HCT116 (cell line): Measurements from ENCODE around the gene ADIG. TPM values are rescaled to one million over a fixed set of nuclear protein-coding genes. Genes with fewer than 3 reads are reported as not detected.

ENCODE experiments used
- ATAC-seq: fragments of 200-7000 bp; cut with Tn5 transposase; 2 replicates; pipeline ENCODE4 v1.9.1; 2020; ENCODE audit warnings: mild to moderate bottlenecking, moderate library complexity
- BruUV-seq: library from RNA; stranded (reverse); fragments of 400-500 nt; replicated peaks from 2 replicates; lab custom pipeline; 2021; lab: Mats Ljungman, UMichigan
- CTCF ChIA-PET: fragments of 300-600 bp; sonication (Branson Sonifier 250); formaldehyde crosslinking; loops from one replicate; lab custom pipeline; 2021; ENCODE audit warnings: antibody characterized with exemption; lab: Charles Lee
- POLR2A ChIA-PET: fragments of 300-600, 350-600 bp; sonication (Branson Sonifier 250); formaldehyde crosslinking; loops from one replicate; lab custom pipeline; 2021; ENCODE audit warnings: antibody characterized with exemption; lab: Charles Lee
- RAD21 ChIA-PET, 2 experiments: fragments of 300-600 bp; sonication (Branson Sonifier 250); formaldehyde crosslinking; loops; one replicate each; lab custom pipeline; 2023; ENCODE audit warnings: low total read pairs in 2 of 2; ENCODE audit not compliant: uncharacterized antibody in 2 of 2, unreplicated experiment in 2 of 2, low non-redundant PET in 1 of 2; lab: Charles Lee
- DNase-seq: peaks from one replicate; pipeline ENCODE4 v3.0.0-alpha.2; 2010; ENCODE audit warnings: low read depth, low spot score
- H2AFZ ChIP-seq: fragments of 200-600 bp; shearing (Covaris generic), sonication (generic); 2 replicates; pipeline ENCODE4 v1.6.1; 2017; ENCODE audit warnings: low read depth, mixed run types, mixed read lengths, antibody characterized with exemption, low read length; ENCODE audit not compliant: poor library complexity, severe bottlenecking
- H3K27ac ChIP-seq: 2 replicates; pipeline ENCODE4 v1.5.1; 2012; ENCODE audit warnings: low read depth, low read length
- H3K27me3 ChIP-seq: fragments of 200-600 bp; sonication (generic); 2 replicates; pipeline ENCODE4 v1.6.1; 2016; ENCODE audit warnings: mixed run types, low read length, mixed read lengths; ENCODE audit not compliant: insufficient read depth
- H3K36me3 ChIP-seq, 2 experiments: fragments of 200-500 bp in 1 of 2; fragments of 200-600 bp in 1 of 2; sonication (Bioruptor generic) in 1 of 2; sonication (generic) in 1 of 2; 2 replicates each; pipeline versions ENCODE4 v1.5.1 to v1.6.1; 2014 to 2016; ENCODE audit warnings: low read length in 2 of 2, inconsistent platforms in 1 of 2, mixed read lengths in 1 of 2, mixed run types in 1 of 2; ENCODE audit not compliant: insufficient read depth in 2 of 2, control insufficient read depth in 1 of 2
- H3K4me1 ChIP-seq, 2 experiments: fragments of 200-600 bp in 1 of 2; sonication (generic) in 1 of 2; 2 replicates each; pipeline versions ENCODE4 v1.5.1 to v1.6.1; 2012 to 2017; ENCODE audit warnings: low read length in 2 of 2, inconsistent platforms in 1 of 2, mild to moderate bottlenecking in 1 of 2, mixed read lengths in 1 of 2, mixed run types in 1 of 2, moderate library complexity in 1 of 2; ENCODE audit not compliant: insufficient read depth in 2 of 2, control insufficient read depth in 1 of 2
- H3K4me2 ChIP-seq: fragments of 200-600 bp; sonication (generic); 2 replicates; pipeline ENCODE4 v1.6.1; 2017; ENCODE audit warnings: mixed run types, low read length, mixed read lengths
- H3K4me3 ChIP-seq, 2 experiments: fragments of 200-600 bp in 1 of 2; sonication (generic) in 1 of 2; replicated peaks in 1 of 2; 2 replicates each; pipeline ENCODE4 v1.5.1; 2011 to 2016; ENCODE audit warnings: low read length in 2 of 2, control low read depth in 1 of 2, low read depth in 1 of 2, mild to moderate bottlenecking in 1 of 2, mixed read lengths in 1 of 2, mixed run types in 1 of 2
- H3K79me2 ChIP-seq: fragments of 200-600 bp; sonication (generic); 2 replicates; pipeline ENCODE4 v1.6.1; 2017; ENCODE audit warnings: mild to moderate bottlenecking, mixed run types, low read length, moderate library complexity, mixed read lengths; ENCODE audit not compliant: insufficient read depth
- H3K9ac ChIP-seq: fragments of 200-600 bp; sonication (generic); 2 replicates; pipeline ENCODE4 v1.6.1; 2016; ENCODE audit warnings: low read length, mixed read lengths
- H3K9me2 ChIP-seq: fragments of 200-600 bp; sonication (generic), shearing (Covaris generic); 2 replicates; pipeline ENCODE4 v1.6.1; 2017; ENCODE audit warnings: mixed run types, mild to moderate bottlenecking, moderate library complexity; ENCODE audit not compliant: insufficient read depth
- H3K9me3 ChIP-seq, 2 experiments: fragments of 200-500 bp in 1 of 2; fragments of 200-600 bp in 1 of 2; sonication (Bioruptor generic) in 1 of 2; sonication (generic) in 1 of 2; 2 replicates each; pipeline ENCODE4 v1.6.1; 2014 to 2017; ENCODE audit warnings: low read length in 2 of 2, mixed read lengths in 2 of 2, inconsistent platforms in 1 of 2, low read depth in 1 of 2, mild to moderate bottlenecking in 1 of 2, mixed run types in 1 of 2, moderate library complexity in 1 of 2; ENCODE audit not compliant: control insufficient read depth in 1 of 2, insufficient read depth in 1 of 2
- H4K20me1 ChIP-seq: fragments of 200-600 bp; sonication (generic), shearing (Covaris generic); 2 replicates; pipeline ENCODE4 v1.6.1; 2017; ENCODE audit warnings: mixed run types, mild to moderate bottlenecking, moderate library complexity; ENCODE audit not compliant: insufficient read depth
- CEBPB ChIP-seq: IDR thresholded peaks from 2 replicates; pipeline ENCODE4 v1.6.1; 2012; ENCODE audit warnings: low read depth
- EGR1 ChIP-seq: IDR thresholded peaks from 2 replicates; pipeline ENCODE4 v1.6.1; 2012; ENCODE audit warnings: low read depth
- POLR2A ChIP-seq: IDR thresholded peaks from 2 replicates; pipeline ENCODE4 v1.7.0; 2011; ENCODE audit warnings: borderline replicate concordance; ENCODE audit not compliant: insufficient read depth, insufficient read length; ENCODE audit errors: extremely low read depth
- SP1 ChIP-seq: IDR thresholded peaks from 2 replicates; pipeline ENCODE4 v1.6.1; 2012; ENCODE audit warnings: low read depth
- SRF ChIP-seq: IDR thresholded peaks from 2 replicates; pipeline ENCODE4 v1.6.1; 2012; ENCODE audit warnings: low read depth
- YY1 ChIP-seq: IDR thresholded peaks from 2 replicates; pipeline ENCODE4 v1.6.1; 2011; ENCODE audit warnings: low read length, low read depth, moderate library complexity, mild to moderate bottlenecking; ENCODE audit not compliant: insufficient replicate concordance; ENCODE audit errors: extremely low read depth
- ZFX ChIP-seq: fragments of 450-650 bp; IDR thresholded peaks from 2 replicates; pipeline ENCODE4 v1.6.1; 2017
- ZNF274 ChIP-seq: fragments of 200-500 bp; sonication (Bioruptor generic); IDR thresholded peaks from 2 replicates; pipeline ENCODE4 v1.6.1; 2014; ENCODE audit warnings: mild to moderate bottlenecking, low read depth, low read length, inconsistent platforms
- intact Hi-C: fragments of 100-400 bp; cut with micrococcal nuclease; formaldehyde crosslinking; loops from 2 replicates; pipeline ENCODE4 v1.10.0; 2022
- total RNA-seq: library from RNA; stranded (reverse); gene quantifications from one replicate; pipeline ENCODE4 v1.2.1, GENCODE V29; 2021; ENCODE audit not compliant: unreplicated experiment
- TF ChIP-seq, protein P1 (sequence below): IDR thresholded peaks from 2 replicates; pipeline ENCODE4 v1.6.1; 2012
- TF ChIP-seq, protein P2 (sequence below), 3 experiments: fragments of 200-600 bp in 1 of 3; sonication (generic) in 1 of 3; IDR thresholded peaks in 2 of 3; conservative IDR thresholded peaks in 1 of 3; 2 replicates each; pipeline ENCODE4 v1.5.1; 2012 to 2017; ENCODE audit warnings: low read depth in 2 of 3, low read length in 2 of 3, antibody characterized with exemption in 1 of 3, borderline replicate concordance in 1 of 3, control low read depth in 1 of 3, mild to moderate bottlenecking in 1 of 3, mixed read lengths in 1 of 3, mixed run types in 1 of 3, moderate library complexity in 1 of 3; ENCODE audit not compliant: insufficient read depth in 1 of 3
- TF ChIP-seq, protein P3 (sequence below): IDR thresholded peaks from 2 replicates; pipeline ENCODE4 v1.6.1; 2011; ENCODE audit warnings: mild to moderate bottlenecking, low read length, moderate library complexity; ENCODE audit not compliant: insufficient replicate concordance; ENCODE audit errors: extremely low read depth
- TF ChIP-seq, protein P4 (sequence below): IDR thresholded peaks from 2 replicates; pipeline ENCODE4 v1.6.1; 2012; ENCODE audit warnings: low read depth

ADIG gene
- total RNA-seq, 1 experiment from 2014 or later = not detected

DNA sequence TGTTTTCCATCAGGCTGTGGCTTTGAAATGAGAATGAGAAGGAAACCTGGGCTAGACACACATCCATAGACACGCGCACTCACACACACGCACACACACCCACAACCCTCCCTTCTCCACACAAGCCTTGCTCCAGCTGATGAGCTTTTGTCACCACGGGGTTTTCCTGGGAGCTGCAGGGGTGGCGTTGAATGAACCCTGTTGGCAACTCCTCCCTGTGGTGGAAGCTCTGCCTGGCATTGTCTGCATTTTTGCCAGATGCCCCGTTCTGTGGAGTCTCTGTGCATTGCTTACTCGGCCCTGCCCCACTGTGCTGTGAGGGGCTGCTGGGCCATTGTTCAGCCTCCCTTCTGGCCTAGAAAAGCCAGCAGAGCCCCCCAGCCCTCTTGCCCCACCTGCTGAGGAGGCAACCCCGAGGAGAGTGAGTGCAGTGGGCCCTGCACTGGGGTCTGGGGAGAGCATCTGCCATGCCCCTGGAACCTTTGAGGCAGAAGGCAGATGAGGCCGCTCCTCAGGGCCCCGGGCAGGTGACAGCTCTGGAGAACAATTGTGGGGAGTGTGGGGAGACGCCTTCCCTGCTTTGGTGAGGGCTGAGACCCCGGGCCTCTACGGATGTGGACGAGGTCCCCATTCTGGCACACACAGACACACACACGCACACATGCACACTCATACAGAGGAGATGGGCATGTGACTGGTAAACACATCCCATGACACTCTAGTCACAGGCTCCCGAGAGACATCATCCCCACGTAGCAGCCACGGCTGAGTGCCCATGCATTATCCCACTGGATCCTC, 9.9 kb downstream of the ADIG start (continued):
- TF ChIP-seq, protein P1, sequence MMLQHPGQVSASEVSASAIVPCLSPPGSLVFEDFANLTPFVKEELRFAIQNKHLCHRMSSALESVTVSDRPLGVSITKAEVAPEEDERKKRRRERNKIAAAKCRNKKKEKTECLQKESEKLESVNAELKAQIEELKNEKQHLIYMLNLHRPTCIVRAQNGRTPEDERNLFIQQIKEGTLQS = no peak
- TF ChIP-seq CEBPB (no peak), POLR2A (no peak), YY1 (no peak)
- TF ChIP-seq, protein P2, sequence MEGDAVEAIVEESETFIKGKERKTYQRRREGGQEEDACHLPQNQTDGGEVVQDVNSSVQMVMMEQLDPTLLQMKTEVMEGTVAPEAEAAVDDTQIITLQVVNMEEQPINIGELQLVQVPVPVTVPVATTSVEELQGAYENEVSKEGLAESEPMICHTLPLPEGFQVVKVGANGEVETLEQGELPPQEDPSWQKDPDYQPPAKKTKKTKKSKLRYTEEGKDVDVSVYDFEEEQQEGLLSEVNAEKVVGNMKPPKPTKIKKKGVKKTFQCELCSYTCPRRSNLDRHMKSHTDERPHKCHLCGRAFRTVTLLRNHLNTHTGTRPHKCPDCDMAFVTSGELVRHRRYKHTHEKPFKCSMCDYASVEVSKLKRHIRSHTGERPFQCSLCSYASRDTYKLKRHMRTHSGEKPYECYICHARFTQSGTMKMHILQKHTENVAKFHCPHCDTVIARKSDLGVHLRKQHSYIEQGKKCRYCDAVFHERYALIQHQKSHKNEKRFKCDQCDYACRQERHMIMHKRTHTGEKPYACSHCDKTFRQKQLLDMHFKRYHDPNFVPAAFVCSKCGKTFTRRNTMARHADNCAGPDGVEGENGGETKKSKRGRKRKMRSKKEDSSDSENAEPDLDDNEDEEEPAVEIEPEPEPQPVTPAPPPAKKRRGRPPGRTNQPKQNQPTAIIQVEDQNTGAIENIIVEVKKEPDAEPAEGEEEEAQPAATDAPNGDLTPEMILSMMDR (IDR thresholded peaks at IDR 0.05 in 2 of 3, conservative IDR thresholded peaks at IDR 0.05 in 1 of 3; ENCODE audit: borderline replicate concordance in 1 of 3, insufficient read depth in 1 of 3, low read depth in 2 of 3, low read length in 2 of 3) = no peak

DNA sequence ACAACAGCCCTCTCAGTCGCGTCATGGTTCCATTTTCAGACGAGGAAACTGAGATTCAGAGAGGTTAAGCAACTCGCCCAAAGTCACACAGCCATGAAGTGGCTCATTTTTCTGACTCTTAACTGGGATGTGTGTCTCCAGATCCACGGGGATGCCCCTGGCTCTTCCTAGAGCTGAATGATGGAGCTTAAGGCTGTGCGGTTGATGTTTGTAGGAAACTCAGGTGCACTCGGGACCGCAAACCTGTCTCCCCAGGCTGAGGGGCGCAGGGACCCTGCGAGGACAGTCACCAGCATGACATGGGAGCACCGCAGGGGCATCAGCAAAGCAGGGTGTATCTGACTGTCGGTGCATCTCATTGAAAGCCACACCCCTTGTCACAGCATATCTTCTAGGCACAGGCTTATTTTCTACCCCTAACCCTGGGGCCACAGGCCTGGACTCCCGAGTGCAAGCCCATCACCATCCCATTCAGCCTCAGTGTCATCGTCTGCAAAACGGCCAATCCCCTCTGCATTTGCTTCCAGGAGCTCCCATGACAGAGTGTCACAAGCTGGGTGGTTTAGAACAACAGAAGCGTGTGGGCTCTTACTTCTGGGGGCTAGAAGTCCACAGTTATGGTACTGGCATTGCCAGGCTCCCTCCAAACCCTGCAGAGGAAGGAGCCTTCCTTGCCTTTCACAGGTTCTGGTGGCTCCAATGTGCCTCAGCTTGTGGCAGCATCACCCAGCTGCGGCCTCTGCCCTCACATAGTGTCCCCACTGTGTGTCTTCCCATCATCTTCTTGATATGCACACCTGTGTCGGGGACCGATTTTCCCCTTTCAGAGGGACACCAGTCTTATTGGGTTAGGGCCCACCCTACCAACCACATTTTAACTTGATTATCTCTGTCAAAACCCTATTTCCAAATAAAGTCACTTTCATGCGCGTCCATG, 10.7 kb downstream of the ADIG start:
- Histone ChIP-seq H3K36me3 (no peaks in the 10 kb centered on the region), H3K4me3 (no peak overlapping the region), H4K20me1 (no peaks in the 10 kb centered on the region), H2AFZ (no peak overlapping the region), H3K4me2 (no peak overlapping the region), H3K27me3 (no peaks in the 10 kb centered on the region), H3K27ac (no peak overlapping the region), H3K9ac (no peak overlapping the region), H3K79me2 (no peaks in the 10 kb centered on the region), H3K9me2 (no peaks in the 10 kb centered on the region), H3K9me3 (no peaks in the 10 kb centered on the region), H3K4me1 (no peaks in the 10 kb centered on the region)
- TF ChIP-seq SP1 = no peak
- no peak for TF ChIP-seq POLR2A
- TF ChIP-seq, protein P3, sequence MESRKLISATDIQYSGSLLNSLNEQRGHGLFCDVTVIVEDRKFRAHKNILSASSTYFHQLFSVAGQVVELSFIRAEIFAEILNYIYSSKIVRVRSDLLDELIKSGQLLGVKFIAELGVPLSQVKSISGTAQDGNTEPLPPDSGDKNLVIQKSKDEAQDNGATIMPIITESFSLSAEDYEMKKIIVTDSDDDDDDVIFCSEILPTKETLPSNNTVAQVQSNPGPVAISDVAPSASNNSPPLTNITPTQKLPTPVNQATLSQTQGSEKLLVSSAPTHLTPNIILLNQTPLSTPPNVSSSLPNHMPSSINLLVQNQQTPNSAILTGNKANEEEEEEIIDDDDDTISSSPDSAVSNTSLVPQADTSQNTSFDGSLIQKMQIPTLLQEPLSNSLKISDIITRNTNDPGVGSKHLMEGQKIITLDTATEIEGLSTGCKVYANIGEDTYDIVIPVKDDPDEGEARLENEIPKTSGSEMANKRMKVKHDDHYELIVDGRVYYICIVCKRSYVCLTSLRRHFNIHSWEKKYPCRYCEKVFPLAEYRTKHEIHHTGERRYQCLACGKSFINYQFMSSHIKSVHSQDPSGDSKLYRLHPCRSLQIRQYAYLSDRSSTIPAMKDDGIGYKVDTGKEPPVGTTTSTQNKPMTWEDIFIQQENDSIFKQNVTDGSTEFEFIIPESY = no peak
- TF ChIP-seq SRF = no peak
- TF ChIP-seq ZNF274 = no peak
- TF ChIP-seq EGR1 = no peak
- no peak for TF ChIP-seq YY1
- no peak for TF ChIP-seq CEBPB
- TF ChIP-seq, protein P4, sequence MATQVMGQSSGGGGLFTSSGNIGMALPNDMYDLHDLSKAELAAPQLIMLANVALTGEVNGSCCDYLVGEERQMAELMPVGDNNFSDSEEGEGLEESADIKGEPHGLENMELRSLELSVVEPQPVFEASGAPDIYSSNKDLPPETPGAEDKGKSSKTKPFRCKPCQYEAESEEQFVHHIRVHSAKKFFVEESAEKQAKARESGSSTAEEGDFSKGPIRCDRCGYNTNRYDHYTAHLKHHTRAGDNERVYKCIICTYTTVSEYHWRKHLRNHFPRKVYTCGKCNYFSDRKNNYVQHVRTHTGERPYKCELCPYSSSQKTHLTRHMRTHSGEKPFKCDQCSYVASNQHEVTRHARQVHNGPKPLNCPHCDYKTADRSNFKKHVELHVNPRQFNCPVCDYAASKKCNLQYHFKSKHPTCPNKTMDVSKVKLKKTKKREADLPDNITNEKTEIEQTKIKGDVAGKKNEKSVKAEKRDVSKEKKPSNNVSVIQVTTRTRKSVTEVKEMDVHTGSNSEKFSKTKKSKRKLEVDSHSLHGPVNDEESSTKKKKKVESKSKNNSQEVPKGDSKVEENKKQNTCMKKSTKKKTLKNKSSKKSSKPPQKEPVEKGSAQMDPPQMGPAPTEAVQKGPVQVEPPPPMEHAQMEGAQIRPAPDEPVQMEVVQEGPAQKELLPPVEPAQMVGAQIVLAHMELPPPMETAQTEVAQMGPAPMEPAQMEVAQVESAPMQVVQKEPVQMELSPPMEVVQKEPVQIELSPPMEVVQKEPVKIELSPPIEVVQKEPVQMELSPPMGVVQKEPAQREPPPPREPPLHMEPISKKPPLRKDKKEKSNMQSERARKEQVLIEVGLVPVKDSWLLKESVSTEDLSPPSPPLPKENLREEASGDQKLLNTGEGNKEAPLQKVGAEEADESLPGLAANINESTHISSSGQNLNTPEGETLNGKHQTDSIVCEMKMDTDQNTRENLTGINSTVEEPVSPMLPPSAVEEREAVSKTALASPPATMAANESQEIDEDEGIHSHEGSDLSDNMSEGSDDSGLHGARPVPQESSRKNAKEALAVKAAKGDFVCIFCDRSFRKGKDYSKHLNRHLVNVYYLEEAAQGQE = no peak
- no peak for TF ChIP-seq ZFX
- CTCF ChIA-PET = no interaction called here
- RAD21 ChIA-PET = no interaction called here
- ATAC-seq = no peak
- no peak for DNase-seq
- intact Hi-C loops = no loop called here
- POLR2A ChIA-PET = no interaction called here
- no TSS peak for BruUV-seq
